Smooth muscle cell (in vitro differentiated cells): Measurements from ENCODE around the gene PLEKHF1. TPM values are rescaled to one million over a fixed set of nuclear protein-coding genes. Genes with fewer than 3 reads are reported as not detected.

Source experiments
- DNase-seq: peaks from one replicate; lab custom pipeline; 2025; ENCODE audit not compliant: unreplicated experiment; lab: John Stamatoyannopoulos, UW
- H2AFZ ChIP-seq: fragments of 200-600 bp; sonication (generic); 2 replicates; pipeline ENCODE4 v1.6.0; 2016; ENCODE audit warnings: antibody characterized with exemption, low read depth, mild to moderate bottlenecking
- H3F3A ChIP-seq: fragments of 200-600 bp; sonication (generic); 2 replicates; pipeline ENCODE4 v1.6.0; 2017; ENCODE audit warnings: antibody characterized with exemption, low read depth
- H3K27ac ChIP-seq: fragments of 200-600 bp; sonication (generic); 2 replicates; pipeline ENCODE4 v1.5.1; 2016; ENCODE audit warnings: low read depth, mild to moderate bottlenecking
- H3K27me3 ChIP-seq: fragments of 200-600 bp; sonication (generic); 2 replicates; pipeline ENCODE4 v1.6.1; 2016; ENCODE audit warnings: low read depth, mild to moderate bottlenecking
- H3K36me3 ChIP-seq: fragments of 200-600 bp; sonication (generic); 2 replicates; pipeline ENCODE4 v1.5.1; 2016; ENCODE audit warnings: low read depth
- H3K4me1 ChIP-seq: fragments of 200-600 bp; sonication (generic); 2 replicates; pipeline ENCODE4 v1.5.1; 2016; ENCODE audit warnings: low read depth
- H3K4me2 ChIP-seq: fragments of 200-600 bp; sonication (generic); 2 replicates; pipeline ENCODE4 v1.6.0; 2016; ENCODE audit warnings: mild to moderate bottlenecking
- H3K4me3 ChIP-seq: fragments of 200-600 bp; sonication (generic); 2 replicates; pipeline ENCODE4 v1.5.1; 2016; ENCODE audit warnings: mild to moderate bottlenecking
- H3K79me2 ChIP-seq: fragments of 200-600 bp; sonication (generic); 2 replicates; pipeline ENCODE4 v1.6.0; 2016; ENCODE audit warnings: low read depth, mild to moderate bottlenecking
- H3K9ac ChIP-seq: fragments of 200-600 bp; sonication (generic); 2 replicates; pipeline ENCODE4 v1.6.0; 2016; ENCODE audit warnings: low read depth
- H3K9me3 ChIP-seq: fragments of 200-600 bp; sonication (generic); replicated peaks from 2 replicates; pipeline ENCODE4 v1.5.1; 2016; ENCODE audit warnings: low read depth
- H4K20me1 ChIP-seq: fragments of 200-600 bp; sonication (generic); 2 replicates; pipeline ENCODE4 v1.6.0; 2016; ENCODE audit warnings: low read depth
- CTCF ChIP-seq: fragments of 200-600 bp; sonication (generic); IDR thresholded peaks from 2 replicates; pipeline ENCODE4 v1.5.1; 2017; ENCODE audit warnings: borderline replicate concordance, mild to moderate bottlenecking, antibody characterized with exemption; ENCODE audit not compliant: insufficient read depth, poor library complexity, severe bottlenecking
- WGBS: methylation state at CpG from one replicate; pipeline ENCODE4 v1.1.7; 2016; ENCODE audit warnings: low lambda C conversion rate; 5-methylcytosine and 5-hydroxymethylcytosine counted together
- polyA plus RNA-seq: library from polyadenylated mRNA; unstranded; fragments of >200 nt; fragmentation: Nextera tagmentation; extraction: Ambion mirVana; gene quantifications from 2 replicates; pipeline ENCODE4 v1.2.1, GENCODE V29; 2016
- total RNA-seq: library from RNA; depleted of rRNA; stranded (reverse); fragments of >200 nt; gene quantifications from 2 replicates; pipeline ENCODE4 v1.2.3, GENCODE V29; 2014

Gene PLEKHF1
- total and polyA plus RNA-seq, 2 experiments from 2014 or later: 2.2 to 4.0 TPM

GRCh38 chr19:29678484-29679106, 13.3 kb downstream of the PLEKHF1 start:
- TF ChIP-seq CTCF: no peak
- H3K9me3 ChIP-seq: no peaks in the 10 kb centered on the region
- H3K36me3 ChIP-seq: no peaks in the 10 kb centered on the region
- H3K4me2 ChIP-seq: no peak overlapping the region
- WGBS: 72% methylated on average over 20 of the region's 20 CpGs
- DNase-seq: no peak
- H3K9ac ChIP-seq: no peak overlapping the region
- no peaks in the 10 kb centered on the region for H3F3A ChIP-seq
- no peak overlapping the region for H3K4me3 ChIP-seq
- H3K27ac ChIP-seq: no peak overlapping the region
- H2AFZ ChIP-seq: no peak overlapping the region
- no peaks in the 10 kb centered on the region for H3K79me2 ChIP-seq
- no peaks in the 10 kb centered on the region for H3K4me1 ChIP-seq
- H3K27me3 ChIP-seq: no peaks in the 10 kb centered on the region
- H4K20me1 ChIP-seq: no peaks in the 10 kb centered on the region

GRCh38 chr19:29679598-29680210, 14.4 kb downstream of the PLEKHF1 start:
- 94% methylated on average over 9 of the region's 9 CpGs for WGBS
- H3K9ac ChIP-seq: no peak overlapping the region
- no peak overlapping the region for H2AFZ ChIP-seq
- no peaks in the 10 kb centered on the region for H3K9me3 ChIP-seq
- TF ChIP-seq CTCF: no peak
- no peak overlapping the region for H3K4me3 ChIP-seq
- H3K4me2 ChIP-seq: no peak overlapping the region
- H3K36me3 ChIP-seq: no peaks in the 10 kb centered on the region
- no peak overlapping the region for H3K27ac ChIP-seq
- no peaks in the 10 kb centered on the region for H3K4me1 ChIP-seq
- no peak for DNase-seq
- H3F3A ChIP-seq: no peaks in the 10 kb centered on the region
- no peaks in the 10 kb centered on the region for H4K20me1 ChIP-seq
- no peaks in the 10 kb centered on the region for H3K27me3 ChIP-seq
- H3K79me2 ChIP-seq: no peaks in the 10 kb centered on the region

- DNase-seq: no peak
- TF ChIP-seq CTCF: no peak
- Histone ChIP-seq H3K36me3 (no peaks in the 10 kb centered on the region), H3K4me2 (no peak overlapping the region), H3K27me3 (no peaks in the 10 kb centered on the region), H4K20me1 (no peaks in the 10 kb centered on the region), H3K9me3 (no peaks in the 10 kb centered on the region), H3K4me3 (no peak overlapping the region), H3K9ac (no peak overlapping the region), H3K4me1 (no peaks in the 10 kb centered on the region), H3K79me2 (no peaks in the 10 kb centered on the region), H3F3A (no peaks in the 10 kb centered on the region), H2AFZ (no peak overlapping the region), H3K27ac (no peak overlapping the region)
- WGBS: 91% methylated on average over 12 of the region's 12 CpGs
Measured at GRCh38 chr19:29680447-29680846, 15.2 kb downstream of the PLEKHF1 start.

- no peaks in the 10 kb centered on the region for H3K36me3 ChIP-seq
- H3K4me2 ChIP-seq: no peak overlapping the region
- H3F3A ChIP-seq: no peaks in the 10 kb centered on the region
- no peaks in the 10 kb centered on the region for H3K4me1 ChIP-seq
- no peaks in the 10 kb centered on the region for H3K9me3 ChIP-seq
- TF ChIP-seq CTCF: no peak
- no peak for DNase-seq
- H3K4me3 ChIP-seq: no peak overlapping the region
- H3K79me2 ChIP-seq: no peaks in the 10 kb centered on the region
- no peaks in the 10 kb centered on the region for H3K27me3 ChIP-seq
- H3K9ac ChIP-seq: no peak overlapping the region
- H2AFZ ChIP-seq: no peak overlapping the region
- no peak overlapping the region for H3K27ac ChIP-seq
- no peaks in the 10 kb centered on the region for H4K20me1 ChIP-seq
- WGBS: 94% methylated on average over 7 of the region's 7 CpGs
Measured at GRCh38 chr19:29680937-29681336, 15.7 kb downstream of the PLEKHF1 start.
